SK-N-SH treated with all-trans-retinoic acid at 6 μM for 48 hours (cell line): Measurements from ENCODE around the gene CTNND2.

Experiments used
- PPARA ChIP-seq: fragments of 250-450 bp; sonication (Bioruptor Pico); IDR thresholded peaks from 2 replicates; pipeline ENCODE4 v1.5.0; 2020; ENCODE audit warnings: mild to moderate bottlenecking, borderline replicate concordance
- RARB ChIP-seq: fragments of 250-450 bp; sonication (Bioruptor Pico); IDR thresholded peaks from 2 replicates; pipeline ENCODE4 v1.8.0; 2021; ENCODE audit warnings: mild to moderate bottlenecking, moderate library complexity
- TCF4 ChIP-seq: fragments of 250-450 bp; sonication (Bioruptor Pico); IDR thresholded peaks from 2 replicates; pipeline ENCODE4 v1.8.0; 2021; ENCODE audit warnings: mild to moderate bottlenecking, moderate library complexity, borderline replicate concordance
- ZC3H10 ChIP-seq: fragments of 250-450 bp; sonication (Bioruptor Pico); IDR thresholded peaks from 2 replicates; pipeline ENCODE4 v1.5.1; 2021; ENCODE audit warnings: mild to moderate bottlenecking, moderate library complexity
- ZNF565 ChIP-seq: fragments of 450-650 bp; formaldehyde crosslinking; conservative IDR thresholded peaks from 2 replicates; pipeline ENCODE4 v1.5.0; 2020; ENCODE audit warnings: low read depth, mild to moderate bottlenecking, moderate library complexity
- ZNF8 ChIP-seq: fragments of 450-650 bp; formaldehyde crosslinking; IDR thresholded peaks from 2 replicates; pipeline ENCODE4 v1.5.0; 2020; ENCODE audit warnings: mild to moderate bottlenecking, moderate library complexity
- TF ChIP-seq, protein P1 (sequence below): fragments of 250-450 bp; sonication (Bioruptor Pico); IDR thresholded peaks from 2 replicates; pipeline ENCODE4 v1.5.1; 2020; ENCODE audit warnings: low read depth, mild to moderate bottlenecking, moderate library complexity

- TF ChIP-seq, protein P1, sequence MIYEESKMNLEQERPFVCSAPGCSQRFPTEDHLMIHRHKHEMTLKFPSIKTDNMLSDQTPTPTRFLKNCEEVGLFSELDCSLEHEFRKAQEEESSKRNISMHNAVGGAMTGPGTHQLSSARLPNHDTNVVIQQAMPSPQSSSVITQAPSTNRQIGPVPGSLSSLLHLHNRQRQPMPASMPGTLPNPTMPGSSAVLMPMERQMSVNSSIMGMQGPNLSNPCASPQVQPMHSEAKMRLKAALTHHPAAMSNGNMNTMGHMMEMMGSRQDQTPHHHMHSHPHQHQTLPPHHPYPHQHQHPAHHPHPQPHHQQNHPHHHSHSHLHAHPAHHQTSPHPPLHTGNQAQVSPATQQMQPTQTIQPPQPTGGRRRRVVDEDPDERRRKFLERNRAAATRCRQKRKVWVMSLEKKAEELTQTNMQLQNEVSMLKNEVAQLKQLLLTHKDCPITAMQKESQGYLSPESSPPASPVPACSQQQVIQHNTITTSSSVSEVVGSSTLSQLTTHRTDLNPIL (CRISPR knock-in tag) = no peak
- TF ChIP-seq PPARA (no peak), TCF4 (CRISPR knock-in tag) (no peak), RARB (CRISPR knock-in tag) (no peak), ZC3H10 (CRISPR knock-in tag) (no peak), ZNF565 (CRISPR knock-in tag) (no peak), ZNF8 (CRISPR knock-in tag) (no peak)
Observed at GRCh38 chr5:11110128-11110527, 794.1 kb downstream of the CTNND2 start.
